GM21786 (cell line): ENCODE results near the gene MSL2.
"Not testable (repeated sequence)": the region's sequence is repeated elsewhere in the genome, so short reads cannot be mapped to it uniquely, and the experiment has no call there.

Experiments
- ATAC-seq: cut with Tn5 transposase; IDR thresholded peaks from one replicate; pipeline ENCODE4 v1.9.1; 2021; ENCODE audit not compliant: unreplicated experiment

The MSL2 gene

GRCh38 chr3:136196064-136196400, at the start of gene MSL2:
Gene MSL2 (minus strand): TSS chr3:136196335. CDS start chr3:136195113, 1,222 bp downstream.
- ATAC-seq, result no peak

GRCh38 chr3:136245691-136246090, 49.6 kb upstream of the MSL2 start:
- no peak for ATAC-seq

- no peak for ATAC-seq
Measured at GRCh38 chr3:136239094-136239493, 43.0 kb upstream of the MSL2 start.

GRCh38 chr3:136237961-136238649, 42.0 kb upstream of the MSL2 start:
- no peak for ATAC-seq

GRCh38 chr3:136237103-136237502, 41.0 kb upstream of the MSL2 start:
- ATAC-seq, result no peak

- no peak for ATAC-seq
Measured at GRCh38 chr3:136236109-136236508, 40.0 kb upstream of the MSL2 start.

- no peak for ATAC-seq
Measured at GRCh38 chr3:136235545-136235944, 39.4 kb upstream of the MSL2 start.

GRCh38 chr3:136232413-136232812, 36.3 kb upstream of the MSL2 start:
- no peak for ATAC-seq

- ATAC-seq, result not testable (repeated sequence)
Measured at GRCh38 chr3:136222746-136223145, 26.6 kb upstream of the MSL2 start.

- ATAC-seq, result no peak
Measured at GRCh38 chr3:136211547-136211946, 15.4 kb upstream of the MSL2 start.

GRCh38 chr3:136209921-136210320, 13.8 kb upstream of the MSL2 start:
- no peak for ATAC-seq

- ATAC-seq, result no peak
Measured at GRCh38 chr3:136207489-136208115, 11.5 kb upstream of the MSL2 start.

- ATAC-seq, result not testable (repeated sequence)
Measured at GRCh38 chr3:136199219-136199618, 3.1 kb upstream of the MSL2 start.

GRCh38 chr3:136198462-136199078, 2.4 kb upstream of the MSL2 start:
- ATAC-seq, result not testable (repeated sequence)

GRCh38 chr3:136197159-136197793, 1.1 kb upstream of the MSL2 start:
- ATAC-seq, result no peak

GRCh38 chr3:136196401-136197158, 445 bp upstream of the MSL2 start:
- ATAC-seq, result peak; percentile 67

GRCh38 chr3:136195258-136196063, 674 bp downstream of the MSL2 start:
- ATAC-seq, result peak; percentile 30

GRCh38 chr3:136194409-136195257, 1.5 kb downstream of the MSL2 start:
- ATAC-seq, result no peak

GRCh38 chr3:136193278-136194054, 2.7 kb downstream of the MSL2 start:
- ATAC-seq, result no peak
